Activated CD4-positive, alpha-beta T cell treated with anti-CD3 and anti-CD28 coated beads, Interleukin-2, amount 50 U/mL, for 24 hours (primary cell): ENCODE measurements around the gene HDGF.

Source experiments
- DNase-seq, 2 donors: peaks; one replicate each; pipeline ENCODE4 v3.0.0-alpha.2; 2020; ENCODE audit warnings: low read depth in 1 of 2, low spot score in 1 of 2

The HDGF gene

DNA sequence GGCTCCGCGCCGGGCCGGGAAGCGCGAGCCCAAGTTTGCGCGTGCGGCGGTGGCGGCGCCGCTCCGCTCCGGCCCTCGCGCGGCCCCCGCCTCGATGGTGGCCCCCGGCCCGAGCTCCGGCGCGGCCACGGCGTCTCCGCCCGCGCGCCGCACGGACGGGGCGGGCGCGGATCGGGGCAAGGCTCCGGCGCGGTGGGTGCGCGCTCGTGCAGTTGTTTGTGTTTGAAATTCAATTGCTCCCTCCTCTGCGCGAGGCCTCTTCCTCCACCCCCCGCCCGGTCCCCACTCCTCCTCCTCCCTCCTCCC lies at the start of gene HDGF:
Gene HDGF, minus strand, starts transcription at position 225 of the 306 bp plus-strand sequence. CDS start 246 bp downstream, outside the sequence.
- no peak for DNase-seq

GRCh38 chr1:156797212-156797871 lies 45.9 kb upstream of the HDGF start:
- DNase-seq: no peak

GRCh38 chr1:156796340-156797097 lies 45.0 kb upstream of the HDGF start:
- no peak for DNase-seq

DNA sequence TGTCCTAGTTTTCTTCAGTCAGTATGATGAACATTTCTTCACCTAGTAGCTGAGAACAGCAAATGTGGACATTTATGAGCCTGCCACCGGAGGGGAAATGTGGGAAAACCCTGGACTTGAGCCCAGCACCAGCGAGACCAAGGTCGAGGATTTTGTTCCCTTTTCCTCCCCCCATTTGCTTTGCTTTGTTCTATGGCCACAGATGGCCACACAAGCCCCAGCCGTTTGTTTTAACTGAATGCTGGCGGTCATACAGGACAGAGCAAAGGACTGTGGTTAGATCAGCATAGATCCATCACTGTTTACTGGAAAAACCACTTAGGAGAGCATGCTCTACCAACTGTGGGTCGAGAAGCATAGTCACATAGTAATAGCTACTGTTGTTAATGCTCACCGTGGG lies 44.3 kb upstream of the HDGF start:
- DNase-seq: no peak

DNA sequence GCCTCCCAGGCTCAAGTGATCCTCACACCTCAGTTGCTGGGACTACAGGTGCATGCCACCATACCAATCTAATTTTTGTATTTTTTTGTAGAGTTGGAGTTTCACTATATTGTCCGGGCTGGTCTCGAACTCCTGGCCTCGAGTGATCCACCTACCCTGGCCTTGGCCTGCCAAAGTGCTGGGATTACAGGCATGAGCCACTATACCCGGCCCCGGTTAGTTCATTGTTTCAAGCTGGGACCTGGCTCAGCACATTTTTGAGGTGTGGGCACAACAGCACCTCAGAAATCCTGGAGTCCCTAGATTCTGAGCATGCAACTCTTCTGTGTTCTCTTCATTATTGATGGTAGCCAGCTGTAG lies 43.9 kb upstream of the HDGF start:
- no peak for DNase-seq

DNA sequence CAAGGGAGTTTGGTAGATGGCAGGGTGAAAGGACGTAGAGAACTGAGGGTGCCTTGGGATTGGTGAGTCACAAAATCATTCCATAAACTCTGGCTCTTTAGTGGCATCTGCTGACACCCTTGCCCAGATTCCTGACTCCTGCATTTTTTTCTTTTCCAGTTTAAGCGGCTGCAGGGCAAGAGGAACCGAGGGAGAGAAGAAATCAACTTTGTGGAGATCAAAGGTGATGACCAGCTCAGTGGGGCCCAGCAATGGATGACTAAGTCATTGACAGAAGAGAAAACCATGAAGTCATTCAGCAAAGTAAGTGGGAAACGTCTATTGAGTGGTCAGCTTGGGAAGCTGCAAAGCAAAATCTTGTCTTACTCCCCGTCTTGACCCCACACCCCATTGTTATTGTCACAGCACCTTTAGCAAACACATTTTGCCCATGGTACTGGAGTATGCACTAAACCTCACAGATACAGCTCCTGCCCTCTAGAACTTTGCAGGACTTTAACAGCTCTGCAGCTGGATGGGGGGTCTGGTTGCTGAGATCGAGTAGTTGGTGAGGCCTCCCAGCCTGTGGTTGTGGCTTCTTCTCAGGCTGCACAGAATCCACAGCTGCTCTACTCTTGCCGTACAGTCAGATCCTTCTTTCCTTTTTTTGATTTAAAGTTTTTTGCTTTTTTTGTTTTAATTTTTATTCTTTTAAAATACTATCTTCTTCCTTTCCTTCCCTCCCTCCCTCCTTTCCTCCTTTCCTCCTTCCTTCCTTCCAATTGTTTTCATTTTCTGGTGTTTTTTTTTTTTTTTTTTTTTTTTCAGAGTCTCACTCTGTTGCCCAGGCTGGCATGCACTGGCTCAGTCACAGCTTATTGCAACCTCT lies 43.3 kb upstream of the HDGF start:
- no peak for DNase-seq

GRCh38 chr1:156789621-156790318 lies 38.3 kb upstream of the HDGF start:
- DNase-seq: no peak

- DNase-seq: no peak
Observed at GRCh38 chr1:156788136-156788535, 36.7 kb upstream of the HDGF start.

- DNase-seq: no peak
Observed at GRCh38 chr1:156786640-156787039, 35.2 kb upstream of the HDGF start.

DNA sequence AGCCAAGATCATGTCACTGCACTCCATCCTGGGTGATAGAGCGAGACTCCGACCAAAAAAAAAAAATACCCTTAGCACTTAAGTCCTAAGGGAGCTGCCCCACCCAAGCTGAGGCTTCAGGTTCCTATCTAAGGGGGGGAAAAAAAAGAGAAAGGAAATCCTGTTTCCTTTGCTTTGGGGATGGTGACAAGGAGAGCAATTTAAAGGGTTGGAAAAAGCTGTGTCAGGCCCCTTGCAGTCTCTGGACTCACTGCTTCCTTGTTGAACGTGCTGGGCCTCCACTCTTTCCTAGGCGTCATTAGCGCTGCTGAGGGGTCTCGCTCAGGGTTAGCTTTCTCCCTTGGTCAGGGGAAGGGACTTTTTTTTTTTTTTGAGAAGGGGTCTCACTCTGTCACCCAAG lies 34.0 kb upstream of the HDGF start:
- no peak for DNase-seq

DNA sequence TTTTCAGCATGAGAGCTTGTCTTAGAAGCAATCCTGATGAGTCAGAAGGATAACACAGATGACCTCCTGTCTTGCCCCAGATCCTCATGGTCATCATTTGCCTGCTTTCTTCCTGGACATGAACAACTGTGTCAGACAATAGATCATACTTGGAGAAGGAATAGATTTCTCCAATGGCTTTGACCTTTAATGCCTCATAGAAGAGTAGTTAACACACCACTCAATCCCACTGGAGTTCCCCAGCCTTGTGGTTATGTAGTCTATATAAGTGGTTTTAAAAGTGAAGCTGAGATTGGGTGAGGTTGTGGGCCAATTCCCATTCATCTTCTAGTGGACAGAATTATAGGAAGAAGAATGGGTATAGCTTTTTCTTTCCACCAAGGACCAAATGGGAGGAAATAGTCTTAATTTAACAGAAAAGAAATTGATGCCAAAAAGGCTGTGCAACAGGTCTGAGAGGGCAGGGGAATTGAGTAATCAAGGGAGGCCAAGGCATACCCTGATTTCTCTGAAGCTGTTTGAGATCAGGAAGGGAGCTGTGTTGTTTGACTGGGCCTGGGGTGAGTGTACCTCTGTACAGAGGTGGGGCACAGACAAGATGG lies 30.2 kb upstream of the HDGF start:
- no peak for DNase-seq

GRCh38 chr1:156777573-156777972 lies 26.1 kb upstream of the HDGF start:
- no peak for DNase-seq

DNA sequence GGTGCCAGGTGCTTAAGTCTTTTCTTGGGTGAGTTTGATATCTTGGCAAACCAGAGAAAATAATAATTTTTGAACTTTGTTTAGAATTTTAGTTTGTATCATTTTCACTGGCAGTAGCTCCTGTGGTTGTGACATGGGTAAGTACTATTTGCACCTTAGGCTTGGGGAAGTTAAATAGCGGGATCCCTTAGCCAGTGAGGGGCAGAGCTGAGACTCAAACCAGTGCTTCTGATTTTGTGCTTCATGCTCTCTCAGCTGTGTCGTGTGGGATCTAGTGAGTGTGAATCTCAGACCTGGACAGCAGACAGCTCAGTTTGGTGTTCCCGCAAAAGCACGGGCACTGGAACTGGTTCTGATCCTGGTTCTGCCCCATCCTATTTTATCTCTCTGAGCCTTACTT lies 25.5 kb upstream of the HDGF start:
- DNase-seq: no peak

- no peak for DNase-seq
Observed at GRCh38 chr1:156775799-156776198, 24.3 kb upstream of the HDGF start.

- DNase-seq: no peak
Observed at GRCh38 chr1:156773607-156774006, 22.1 kb upstream of the HDGF start.

- DNase-seq: no peak
Observed at GRCh38 chr1:156772728-156773497, 21.4 kb upstream of the HDGF start.

DNA sequence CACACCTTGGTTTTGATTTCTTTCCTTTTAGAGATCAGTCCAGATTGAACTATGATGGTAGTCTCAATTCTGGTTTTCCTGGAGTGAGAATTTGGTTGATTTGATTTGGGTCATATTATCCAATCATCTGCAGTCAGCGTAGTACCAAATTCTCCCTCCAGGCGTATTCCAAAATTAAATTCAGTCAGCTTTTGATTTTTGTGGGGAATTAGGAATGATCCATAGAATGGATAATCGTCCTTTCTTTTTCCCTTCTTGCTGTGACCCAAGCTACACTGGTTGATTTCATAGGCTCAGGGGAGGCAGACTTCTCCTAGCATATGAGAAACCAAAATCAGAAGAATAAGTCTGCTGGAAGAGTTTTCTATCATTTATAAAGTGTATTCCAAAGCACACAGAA lies 20.7 kb upstream of the HDGF start:
- no peak for DNase-seq

DNA sequence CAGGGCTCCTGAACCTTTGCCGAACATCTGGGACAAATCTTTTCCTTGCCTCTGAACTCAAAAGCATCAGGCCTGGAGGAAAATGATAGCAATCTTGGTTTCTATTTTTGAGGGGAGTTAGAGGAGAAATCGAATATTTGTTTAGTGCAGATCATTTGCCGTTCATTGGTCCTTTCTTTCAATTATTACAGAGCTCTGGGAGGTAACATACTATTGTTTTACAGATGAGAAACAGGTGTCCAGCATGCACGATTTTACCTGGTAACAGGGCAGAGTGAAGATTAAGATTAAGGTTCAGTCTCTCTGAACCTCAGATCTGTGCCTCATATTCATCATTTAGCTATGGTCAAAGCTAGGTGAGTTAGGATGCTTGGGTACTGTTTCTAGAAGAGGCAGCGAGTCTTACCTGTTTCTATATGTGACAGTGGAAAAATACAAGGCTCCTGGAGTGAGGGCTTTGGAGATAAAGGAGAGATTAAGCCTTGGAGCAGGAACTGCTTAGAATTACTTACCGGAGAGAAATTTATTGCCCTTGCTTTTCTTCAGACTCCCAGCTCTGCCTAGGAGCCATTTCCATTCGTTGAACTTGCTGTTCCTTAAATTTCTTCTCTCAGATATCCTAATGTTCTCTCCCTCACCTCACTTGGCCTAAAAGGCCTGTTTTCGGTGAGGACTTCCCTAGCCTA lies 17.3 kb upstream of the HDGF start:
- DNase-seq: no peak

- no peak for DNase-seq
Observed at GRCh38 chr1:156767879-156768604, 16.6 kb upstream of the HDGF start.
